IMR-90 (cell line): ENCODE results near the gene PAK5. TPM values are rescaled to one million over a fixed set of nuclear protein-coding genes. Genes with fewer than 3 reads are reported as not detected.
A peak's percentile ranks its signal among the peaks of the same experiment; 100 is the strongest.

Experiments
- ATAC-seq: fragments of 200-7000 bp; cut with Tn5 transposase; 2 replicates; pipeline ENCODE4 v1.9.1; 2020; ENCODE audit warnings: low read depth, mild to moderate bottlenecking, moderate library complexity
- BruUV-seq: library from RNA; stranded (reverse); fragments of 400-500 nt; replicated peaks from 2 replicates; lab custom pipeline; 2021; lab: Mats Ljungman, UMichigan
- CTCF ChIA-PET: fragments of 300-600 bp; formaldehyde crosslinking; extraction: SDS; loops from one replicate; lab custom pipeline; 2021; ENCODE audit warnings: antibody characterized with exemption; lab: Yijun Ruan, JAX
- POLR2A ChIA-PET: fragments of 300-600 bp; sonication (Branson Sonifier 250); formaldehyde crosslinking; loops from one replicate; lab custom pipeline; 2022; ENCODE audit warnings: antibody characterized with exemption; ENCODE audit not compliant: unreplicated experiment; lab: Charles Lee
- DNase-seq: peaks from one replicate; pipeline ENCODE4 v3.0.0; 2013
- H2AFZ ChIP-seq: replicated peaks from 2 replicates; pipeline ENCODE3; 2013; ENCODE audit warnings: low read length, mild to moderate bottlenecking; ENCODE audit not compliant: poor library complexity
- H2AK5ac ChIP-seq: 2 replicates; pipeline ENCODE4 v1.6.1; 2013; ENCODE audit warnings: low read depth, low read length, inconsistent platforms
- H2AK9ac ChIP-seq: replicated peaks from 2 replicates; pipeline ENCODE3; 2013; ENCODE audit warnings: mild to moderate bottlenecking, low read depth, low read length, moderate library complexity; ENCODE audit not compliant: poor library complexity
- H2BK120ac ChIP-seq: 2 replicates; pipeline ENCODE4 v1.6.1; 2013; ENCODE audit warnings: low read depth, low read length, inconsistent platforms
- H2BK15ac ChIP-seq: 3 replicates; pipeline ENCODE4 v1.6.1; 2013; ENCODE audit warnings: low read depth, low read length, inconsistent platforms
- H2BK20ac ChIP-seq: 2 replicates; pipeline ENCODE4 v1.6.1; 2013; ENCODE audit warnings: low read depth, mild to moderate bottlenecking, inconsistent platforms, low read length, moderate library complexity
- H2BK5ac ChIP-seq: 2 replicates; pipeline ENCODE4 v1.6.1; 2013; ENCODE audit warnings: mild to moderate bottlenecking, low read depth, low read length, inconsistent platforms; ENCODE audit not compliant: poor library complexity, severe bottlenecking
- H3K14ac ChIP-seq: replicated peaks from 2 replicates; pipeline ENCODE4 v1.6.1; 2013; ENCODE audit warnings: low read depth, low read length, inconsistent platforms
- H3K18ac ChIP-seq: 2 replicates; pipeline ENCODE4 v1.6.1; 2013; ENCODE audit warnings: low read depth, low read length, control low read depth
- H3K23ac ChIP-seq: 2 replicates; pipeline ENCODE4 v1.6.1; 2013; ENCODE audit warnings: low read depth, low read length, inconsistent platforms
- H3K27ac ChIP-seq: 2 replicates; pipeline ENCODE4 v1.5.1; 2013; ENCODE audit warnings: mild to moderate bottlenecking, control low read depth, low read length; ENCODE audit not compliant: insufficient read depth
- H3K27me3 ChIP-seq: 2 replicates; pipeline ENCODE4 v1.6.1; 2013; ENCODE audit warnings: low read length; ENCODE audit not compliant: control insufficient read depth, insufficient read depth
- H3K36me3 ChIP-seq: 2 replicates; pipeline ENCODE4 v1.6.1; 2013; ENCODE audit warnings: low read length, mixed read lengths; ENCODE audit not compliant: control insufficient read depth, insufficient read depth
- H3K4ac ChIP-seq: 2 replicates; pipeline ENCODE4 v1.6.1; 2013; ENCODE audit warnings: low read depth, low read length, inconsistent platforms
- H3K4me1 ChIP-seq: 2 replicates; pipeline ENCODE4 v1.6.1; 2013; ENCODE audit warnings: low read length, mixed read lengths; ENCODE audit not compliant: control insufficient read depth, insufficient read depth
- H3K4me2 ChIP-seq: 2 replicates; pipeline ENCODE4 v1.6.1; 2013; ENCODE audit warnings: low read depth, mild to moderate bottlenecking, control low read depth, low read length, moderate library complexity
- H3K4me3 ChIP-seq: 2 replicates; pipeline ENCODE4 v1.5.1; 2013; ENCODE audit warnings: low read depth, mild to moderate bottlenecking, control low read depth, low read length, moderate library complexity; ENCODE audit not compliant: insufficient read depth
- H3K56ac ChIP-seq: 2 replicates; pipeline ENCODE4 v1.6.1; 2013; ENCODE audit warnings: low read length, inconsistent platforms; ENCODE audit not compliant: insufficient read depth; ENCODE audit errors: extremely low read depth
- H3K79me1 ChIP-seq, 2 experiments: 2 replicates each; pipeline ENCODE4 v1.6.1; 2013; ENCODE audit warnings: low read length in 2 of 2, inconsistent platforms in 1 of 2, low read depth in 1 of 2
- H3K9ac ChIP-seq: 2 replicates; pipeline ENCODE4 v1.6.1; 2013; ENCODE audit warnings: low read depth, low read length, control low read depth
- H3K9me1 ChIP-seq: 2 replicates; pipeline ENCODE4 v1.6.1; 2013; ENCODE audit warnings: low read length, inconsistent platforms; ENCODE audit not compliant: insufficient read depth
- H3K9me3 ChIP-seq: 2 replicates; pipeline ENCODE4 v1.6.1; 2013; ENCODE audit warnings: low read length; ENCODE audit not compliant: control insufficient read depth, insufficient read depth
- H4K20me1 ChIP-seq: 2 replicates; pipeline ENCODE4 v1.6.1; 2013; ENCODE audit warnings: low read length, inconsistent platforms; ENCODE audit not compliant: insufficient read depth
- H4K5ac ChIP-seq: 2 replicates; pipeline ENCODE4 v1.6.1; 2013; ENCODE audit warnings: mild to moderate bottlenecking, low read depth, low read length, control low read depth
- H4K8ac ChIP-seq, 2 experiments: 2 replicates each; pipeline ENCODE4 v1.6.1; 2013; ENCODE audit warnings: low read depth in 2 of 2, low read length in 2 of 2, control low read depth in 1 of 2, inconsistent platforms in 1 of 2
- H4K91ac ChIP-seq: 2 replicates; pipeline ENCODE4 v1.6.1; 2013; ENCODE audit warnings: low read depth, low read length, inconsistent platforms; ENCODE audit not compliant: insufficient read depth
- MAFK ChIP-seq: IDR thresholded peaks from 2 replicates; pipeline ENCODE4 v1.6.1; 2012; ENCODE audit warnings: low read depth, low read length, improper control_type of control experiment
- MAZ ChIP-seq: IDR thresholded peaks from 2 replicates; pipeline ENCODE4 v1.6.1; 2012; ENCODE audit warnings: low read depth, mild to moderate bottlenecking, low read length, improper control_type of control experiment, moderate library complexity, borderline replicate concordance
- WGBS, 2 experiments: methylation state at CpG; one replicate each; pipeline versions ENCODE4 v1.1.5 to v1.1.7; 2013; ENCODE audit warnings: missing lambda C conversion rate in 2 of 2; ENCODE audit not compliant: insufficient read length in 1 of 2; ENCODE audit errors: extremely low coverage in 2 of 2; 5-methylcytosine and 5-hydroxymethylcytosine counted together
- dilution Hi-C: fragments of 300-500 bp; cut with HindIII; formaldehyde crosslinking; loops from one replicate; pipeline ENCODE4 v1.14.3; 2018; ENCODE audit warnings: low sequenced_read_pairs; ENCODE audit not compliant: unreplicated experiment
- in situ Hi-C: fragments of 300-500 bp; cut with MboI; formaldehyde crosslinking; loops from 3 replicates; pipeline ENCODE4 v1.14.3; 2019; ENCODE audit warnings: low sequenced_read_pairs, inconsistent platforms, mixed read lengths
- intact Hi-C: fragments of 100-400 bp; cut with micrococcal nuclease; formaldehyde crosslinking; loops from 2 replicates; pipeline ENCODE4 v1.10.0; 2022
- polyA plus RNA-seq, 3 experiments: library from polyadenylated mRNA; depleted of rRNA; stranded (reverse); fragments of >200 nt; gene quantifications; 2 replicates each; pipeline ENCODE4 v1.2.3, GENCODE V29; 2012; ENCODE audit warnings: low replicate concordance in 1 of 3
- total RNA-seq: library from RNA; depleted of rRNA; stranded (reverse); fragments of >200 nt; gene quantifications from 2 replicates; pipeline ENCODE4 v1.2.3, GENCODE V29; 2012

The PAK5 gene
- total and polyA plus RNA-seq, 2 of the 4 experiments (the other 2 are of a cell fraction), result not detected

DNA sequence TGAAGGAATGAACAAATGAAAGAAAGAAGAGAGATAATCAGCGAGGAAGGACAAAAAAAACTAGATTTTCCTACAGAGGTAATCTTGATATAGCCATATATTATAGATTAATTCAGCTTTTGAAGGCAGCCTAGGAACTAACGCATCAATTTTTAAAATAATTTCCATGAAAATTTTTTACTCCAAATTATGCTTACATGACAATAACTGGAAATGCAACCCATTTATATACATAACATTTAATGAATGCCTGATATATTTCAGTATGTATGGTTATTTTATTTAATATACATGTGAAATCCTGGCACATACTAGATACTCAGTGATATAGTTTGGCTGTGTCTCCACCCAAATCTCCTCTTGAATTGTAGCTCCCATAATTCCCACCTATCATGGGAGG, 166.8 kb downstream of the PAK5 start:
- H4K5ac ChIP-seq, result no peak overlapping the region
- H3K79me1 ChIP-seq, result no peaks in the 10 kb centered on the region
- no peaks in the 10 kb centered on the region for H3K9me3 ChIP-seq
- ChIA-PET CTCF (interaction anchor here (0.6 kb wide), 1 partner anchor 25 kb away, joined by 3 read pairs; no protein-coding TSS in a partner anchor), POLR2A (no interaction called here)
- H3K56ac ChIP-seq, result no peak overlapping the region
- H3K27me3 ChIP-seq, result no peaks in the 10 kb centered on the region
- H3K4me1 ChIP-seq, result no peaks in the 10 kb centered on the region
- no peaks in the 10 kb centered on the region for H3K9me1 ChIP-seq
- no peak overlapping the region for H3K14ac ChIP-seq
- no peak overlapping the region for H2BK20ac ChIP-seq
- no peak overlapping the region for H3K27ac ChIP-seq
- no peak overlapping the region for H4K8ac ChIP-seq
- ATAC-seq (no peak), DNase-seq (no peak)
- H4K20me1 ChIP-seq, result no peaks in the 10 kb centered on the region
- H3K36me3 ChIP-seq, result no peaks in the 10 kb centered on the region
- in situ Hi-C loops, result no loop called here
- H3K4me2 ChIP-seq, result no peak overlapping the region
- H4K91ac ChIP-seq, result no peak overlapping the region
- TF ChIP-seq MAFK, result peak; percentile 76
- no peak for TF ChIP-seq MAZ
- intact Hi-C loops, result no loop called here
- H2AK5ac ChIP-seq, result no peak overlapping the region
- no peak overlapping the region for H2BK120ac ChIP-seq
- dilution Hi-C loops, result no loop called here
- no CpG with 5 or more reads among the region's 2 CpGs for WGBS, 2 experiments
- H2BK15ac ChIP-seq, result no peak overlapping the region
- H2BK5ac ChIP-seq, result no peak overlapping the region
- H3K4ac ChIP-seq, result no peak overlapping the region
- H3K23ac ChIP-seq, result no peak overlapping the region
- H3K9ac ChIP-seq, result no peak overlapping the region
- H2AFZ ChIP-seq, result no peak overlapping the region
- no TSS peak for BruUV-seq
- H3K18ac ChIP-seq, result no peak overlapping the region
- no peak overlapping the region for H2AK9ac ChIP-seq
- no peak overlapping the region for H3K4me3 ChIP-seq
